Measurements from ENCODE around the gene MT1H.

DNA sequence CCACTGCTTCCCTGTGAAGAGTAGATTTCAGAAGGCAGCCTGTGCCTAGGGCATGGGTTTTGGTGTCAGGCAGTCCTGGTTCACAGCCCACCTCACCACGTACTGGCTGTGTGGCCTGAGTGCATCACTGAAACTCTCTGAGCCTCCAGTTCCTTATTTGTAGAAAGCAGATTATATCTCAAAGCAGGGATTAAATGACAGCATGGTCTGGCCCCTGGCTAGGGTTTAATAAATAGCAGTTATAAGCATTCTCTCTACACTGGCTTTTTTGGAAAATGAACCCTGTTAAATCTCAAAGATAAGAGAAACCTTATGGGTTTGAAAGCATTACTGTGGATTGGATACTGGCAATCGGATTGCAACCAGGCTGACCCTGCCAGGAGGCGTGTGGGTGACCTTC, 40.1 kb upstream of the MT1H start:
- TF ChIP-seq, protein P1, sequence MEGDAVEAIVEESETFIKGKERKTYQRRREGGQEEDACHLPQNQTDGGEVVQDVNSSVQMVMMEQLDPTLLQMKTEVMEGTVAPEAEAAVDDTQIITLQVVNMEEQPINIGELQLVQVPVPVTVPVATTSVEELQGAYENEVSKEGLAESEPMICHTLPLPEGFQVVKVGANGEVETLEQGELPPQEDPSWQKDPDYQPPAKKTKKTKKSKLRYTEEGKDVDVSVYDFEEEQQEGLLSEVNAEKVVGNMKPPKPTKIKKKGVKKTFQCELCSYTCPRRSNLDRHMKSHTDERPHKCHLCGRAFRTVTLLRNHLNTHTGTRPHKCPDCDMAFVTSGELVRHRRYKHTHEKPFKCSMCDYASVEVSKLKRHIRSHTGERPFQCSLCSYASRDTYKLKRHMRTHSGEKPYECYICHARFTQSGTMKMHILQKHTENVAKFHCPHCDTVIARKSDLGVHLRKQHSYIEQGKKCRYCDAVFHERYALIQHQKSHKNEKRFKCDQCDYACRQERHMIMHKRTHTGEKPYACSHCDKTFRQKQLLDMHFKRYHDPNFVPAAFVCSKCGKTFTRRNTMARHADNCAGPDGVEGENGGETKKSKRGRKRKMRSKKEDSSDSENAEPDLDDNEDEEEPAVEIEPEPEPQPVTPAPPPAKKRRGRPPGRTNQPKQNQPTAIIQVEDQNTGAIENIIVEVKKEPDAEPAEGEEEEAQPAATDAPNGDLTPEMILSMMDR (IDR thresholded peaks at IDR 0.05), result no peak
- no peak for TF ChIP-seq POLR2A (IDR thresholded peaks at IDR 0.05)

Data from Peyer's patch (tissue), 4 donors.